Calu3 (cell line): Measurements from ENCODE around the gene TM4SF5. TPM values are rescaled to one million over a fixed set of nuclear protein-coding genes. Genes with fewer than 3 reads are reported as not detected.

Experiments
- BruUV-seq: library from RNA; stranded (reverse); fragments of 400-500 nt; replicated peaks from 2 replicates; lab custom pipeline; 2021; lab: Mats Ljungman, UMichigan
- CTCF ChIA-PET: fragments of 300-600 bp; sonication (Branson Sonifier 250); formaldehyde crosslinking; loops from one replicate; lab custom pipeline; 2022; ENCODE audit warnings: antibody characterized with exemption; lab: Charles Lee
- DNase-seq: peaks from one replicate; pipeline ENCODE4 v3.0.0; 2022
- H3K27ac Mint-ChIP-seq: one replicate; pipeline ENCODE4 v1.8.0; 2022; ENCODE audit warnings: mixed read lengths; ENCODE audit not compliant: unreplicated experiment
- H3K27me3 Mint-ChIP-seq: one replicate; pipeline ENCODE4 v1.8.0; 2022; ENCODE audit warnings: mixed read lengths; ENCODE audit not compliant: unreplicated experiment
- H3K36me3 Mint-ChIP-seq: one replicate; pipeline ENCODE4 v1.8.0; 2022; ENCODE audit warnings: mild to moderate bottlenecking, moderate library complexity, mixed read lengths; ENCODE audit not compliant: insufficient read depth, unreplicated experiment
- H3K4me1 Mint-ChIP-seq: one replicate; pipeline ENCODE4 v1.8.0; 2022; ENCODE audit warnings: mild to moderate bottlenecking, low read depth, mixed read lengths; ENCODE audit not compliant: unreplicated experiment
- H3K4me3 Mint-ChIP-seq: one replicate; pipeline ENCODE4 v1.8.0; 2022; ENCODE audit warnings: mild to moderate bottlenecking, low read depth, moderate library complexity, mixed read lengths; ENCODE audit not compliant: unreplicated experiment
- H3K9me3 Mint-ChIP-seq: one replicate; pipeline ENCODE4 v1.8.0; 2022; ENCODE audit warnings: low read depth, mixed read lengths; ENCODE audit not compliant: unreplicated experiment
- intact Hi-C: fragments of 100-400 bp; cut with micrococcal nuclease; formaldehyde crosslinking; loops from one replicate; pipeline ENCODE4 v1.10.0; 2022; ENCODE audit not compliant: unreplicated experiment
- total RNA-seq: library from RNA; stranded (reverse); gene quantifications from 2 replicates; pipeline ENCODE4 v1.2.3, GENCODE V29; 2022
- TF ChIP-seq, protein P1 (sequence below): fragments of 200-600 bp; IDR thresholded peaks from one replicate; pipeline ENCODE4 v1.8.0; 2022; ENCODE audit warnings: antibody characterized with exemption; ENCODE audit not compliant: unreplicated experiment

The TM4SF5 gene
- total RNA-seq, 1 experiment from 2014 or later: 0.54 TPM

DNA sequence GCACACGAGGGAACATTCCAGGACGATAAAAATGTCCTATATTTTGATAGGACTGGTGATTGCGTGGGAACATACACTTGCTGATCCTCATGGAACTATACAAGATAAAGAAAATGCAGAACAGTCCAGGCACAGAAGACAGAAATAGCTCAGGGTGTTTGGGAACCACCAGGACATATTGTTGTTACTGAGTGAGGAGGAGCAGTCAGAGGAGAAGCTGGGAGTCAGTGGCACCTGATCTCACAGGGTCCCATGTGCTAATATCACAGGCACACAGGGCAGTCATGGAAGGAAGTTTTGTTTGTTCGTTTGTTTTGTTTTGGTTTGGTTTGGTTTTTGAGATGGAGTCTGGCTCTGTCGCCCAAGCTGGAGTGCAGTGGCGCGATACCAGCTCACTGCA is 41.0 kb downstream of the TM4SF5 start:
- CTCF ChIA-PET: interaction anchor here (0.7 kb wide), 1 partner anchor 61 kb away, joined by 3 read pairs; no protein-coding TSS in a partner anchor
- Mint-ChIP-seq H3K4me1 (peaks cover 12% of the 10 kb centered on the region), H3K27me3 (no peaks in the 10 kb centered on the region), H3K36me3 (peaks cover 17% of the 10 kb centered on the region), H3K9me3 (no peaks in the 10 kb centered on the region), H3K4me3 (no peak overlapping the region), H3K27ac (no peak overlapping the region)
- DNase-seq: no peak
- intact Hi-C loops: no loop called here
- BruUV-seq: no TSS peak
- TF ChIP-seq, protein P1, sequence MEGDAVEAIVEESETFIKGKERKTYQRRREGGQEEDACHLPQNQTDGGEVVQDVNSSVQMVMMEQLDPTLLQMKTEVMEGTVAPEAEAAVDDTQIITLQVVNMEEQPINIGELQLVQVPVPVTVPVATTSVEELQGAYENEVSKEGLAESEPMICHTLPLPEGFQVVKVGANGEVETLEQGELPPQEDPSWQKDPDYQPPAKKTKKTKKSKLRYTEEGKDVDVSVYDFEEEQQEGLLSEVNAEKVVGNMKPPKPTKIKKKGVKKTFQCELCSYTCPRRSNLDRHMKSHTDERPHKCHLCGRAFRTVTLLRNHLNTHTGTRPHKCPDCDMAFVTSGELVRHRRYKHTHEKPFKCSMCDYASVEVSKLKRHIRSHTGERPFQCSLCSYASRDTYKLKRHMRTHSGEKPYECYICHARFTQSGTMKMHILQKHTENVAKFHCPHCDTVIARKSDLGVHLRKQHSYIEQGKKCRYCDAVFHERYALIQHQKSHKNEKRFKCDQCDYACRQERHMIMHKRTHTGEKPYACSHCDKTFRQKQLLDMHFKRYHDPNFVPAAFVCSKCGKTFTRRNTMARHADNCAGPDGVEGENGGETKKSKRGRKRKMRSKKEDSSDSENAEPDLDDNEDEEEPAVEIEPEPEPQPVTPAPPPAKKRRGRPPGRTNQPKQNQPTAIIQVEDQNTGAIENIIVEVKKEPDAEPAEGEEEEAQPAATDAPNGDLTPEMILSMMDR: no peak

DNA sequence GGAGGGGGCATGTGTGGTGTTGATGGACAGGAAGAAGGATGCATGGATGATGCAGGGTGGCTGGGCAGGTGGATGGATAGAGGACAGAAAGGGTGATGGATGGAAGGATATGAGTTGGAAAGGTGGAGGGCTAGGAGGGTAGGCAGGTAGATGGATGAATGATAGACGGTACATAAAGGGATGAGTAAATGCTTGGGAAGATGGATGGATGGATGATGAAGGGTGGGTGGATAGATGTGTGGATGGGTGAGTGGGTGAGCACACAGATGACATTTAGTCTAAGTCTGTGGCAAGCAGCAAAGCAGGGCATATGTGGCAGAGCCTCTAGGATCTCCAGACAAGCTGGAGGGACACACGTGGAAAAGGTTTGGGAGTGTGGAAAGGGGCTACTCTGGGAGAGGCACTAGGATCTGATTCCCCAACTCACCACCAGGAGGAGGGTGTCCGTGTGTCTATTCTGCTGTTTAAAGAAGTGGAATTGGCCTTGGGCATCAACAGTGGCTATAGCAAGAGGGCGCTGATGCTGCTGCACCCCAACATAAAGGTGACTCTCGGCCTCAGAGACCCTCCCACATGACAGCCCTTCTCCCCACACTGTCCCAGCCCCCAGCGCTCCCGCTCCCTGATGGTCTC is 43.5 kb downstream of the TM4SF5 start:
- TF ChIP-seq, protein P1: no peak
- DNase-seq: no peak
- intact Hi-C loops: no loop called here
- Mint-ChIP-seq H3K27me3 (no peaks in the 10 kb centered on the region), H3K27ac (no peak overlapping the region), H3K4me1 (no peaks in the 10 kb centered on the region), H3K4me3 (no peak overlapping the region), H3K36me3 (peaks cover 13% of the 10 kb centered on the region), H3K9me3 (no peaks in the 10 kb centered on the region)
- no TSS peak for BruUV-seq
- CTCF ChIA-PET: no interaction called here

DNA sequence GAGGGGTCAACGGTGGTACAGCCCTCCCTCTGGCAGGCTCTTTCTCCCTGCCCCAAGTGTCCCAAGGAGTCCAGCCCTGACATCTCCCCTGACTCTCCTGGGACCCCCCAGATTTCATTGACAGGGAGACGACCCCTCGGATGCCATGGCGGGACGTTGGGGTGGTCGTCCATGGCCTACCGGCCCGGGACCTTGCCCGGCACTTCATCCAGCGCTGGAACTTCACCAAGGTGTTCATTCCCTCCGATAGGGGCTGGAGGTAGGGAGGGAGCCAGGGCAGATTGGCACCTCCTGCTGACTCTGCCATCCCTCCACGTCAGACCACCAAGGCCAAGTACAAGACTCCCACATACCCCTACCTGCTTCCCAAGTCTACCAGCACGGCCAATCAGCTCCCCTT is 45.1 kb downstream of the TM4SF5 start:
- Mint-ChIP-seq H3K36me3 (peaks cover 5% of the 10 kb centered on the region), H3K27ac (no peak overlapping the region), H3K4me1 (no peaks in the 10 kb centered on the region), H3K27me3 (no peaks in the 10 kb centered on the region), H3K9me3 (no peaks in the 10 kb centered on the region), H3K4me3 (no peak overlapping the region)
- DNase-seq: no peak
- no TSS peak for BruUV-seq
- CTCF ChIA-PET: no interaction called here
- TF ChIP-seq, protein P1: no peak
- intact Hi-C loops: no loop called here

DNA sequence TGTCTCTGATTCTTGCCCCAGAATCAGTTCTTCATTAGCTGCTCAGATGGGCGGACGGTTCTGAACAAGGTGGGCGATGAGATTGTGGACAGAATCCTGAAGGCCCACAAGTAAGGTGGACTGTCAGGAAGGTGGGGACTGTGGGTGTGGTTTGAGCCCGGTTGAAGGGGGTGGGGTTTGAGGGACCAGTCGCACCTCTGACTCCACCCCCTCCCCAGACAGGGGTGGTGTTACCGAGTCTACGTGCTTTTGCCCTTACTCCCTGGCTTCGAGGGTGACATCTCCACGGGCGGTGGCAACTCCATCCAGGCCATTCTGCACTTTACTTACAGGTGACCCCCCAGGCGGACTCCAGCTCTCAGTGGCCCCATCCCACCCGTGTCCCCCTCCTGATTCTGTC is 46.6 kb downstream of the TM4SF5 start:
- CTCF ChIA-PET: no interaction called here
- TF ChIP-seq, protein P1: no peak
- Mint-ChIP-seq H3K9me3 (no peaks in the 10 kb centered on the region), H3K27ac (no peak overlapping the region), H3K27me3 (no peaks in the 10 kb centered on the region), H3K4me3 (no peak overlapping the region), H3K36me3 (peaks cover 5% of the 10 kb centered on the region), H3K4me1 (no peaks in the 10 kb centered on the region)
- no peak for DNase-seq
- intact Hi-C loops: no loop called here
- no TSS peak for BruUV-seq
